ENCODE results near the gene LRRC57. TPM values are rescaled to one million over a fixed set of nuclear protein-coding genes. Genes with fewer than 3 reads are reported as not detected.

The LRRC57 gene
- total RNA-seq, 4 donors from 2014 or later = 15.9 to 29.0 (median 21.2) TPM

GRCh38 chr15:42495361-42496212 lies 53.0 kb downstream of the LRRC57 start, which contains the start of gene SNAP23:
TSS of gene SNAP23 (plus strand) at chr15:42495634. CDS start at chr15:42511847, 16,213 bp downstream.
- no peak for TF ChIP-seq CTCF (IDR thresholded peaks at IDR 0.05; ENCODE audit: low read depth)

- no peak for TF ChIP-seq CTCF (IDR thresholded peaks at IDR 0.05; ENCODE audit: low read depth)
Measured at GRCh38 chr15:42494998-42495360, 53.6 kb downstream of the LRRC57 start.

GRCh38 chr15:42493679-42494078 lies 54.9 kb downstream of the LRRC57 start:
- no peak for TF ChIP-seq CTCF (IDR thresholded peaks at IDR 0.05; ENCODE audit: low read depth)

- TF ChIP-seq CTCF (IDR thresholded peaks at IDR 0.05; ENCODE audit: low read depth) = no peak
Measured at GRCh38 chr15:42491539-42492225, 56.9 kb downstream of the LRRC57 start.

- TF ChIP-seq CTCF (IDR thresholded peaks at IDR 0.05; ENCODE audit: low read depth) = no peak
Measured at GRCh38 chr15:42490671-42491538, 57.7 kb downstream of the LRRC57 start, which contains the start of gene ZNF106. TSS of gene ZNF106 (minus strand) at chr15:42491141. CDS start at chr15:42472289, 18,852 bp downstream.

- TF ChIP-seq CTCF (IDR thresholded peaks at IDR 0.05; ENCODE audit: low read depth) = no peak
Measured at GRCh38 chr15:42490291-42490670, 58.3 kb downstream of the LRRC57 start.

Other genes with a start within 250 kb of the LRRC57 start
- 10 to 100 TPM in 3 of 4 donors, 1 to 10 TPM in 1; 8.2 to 22.4 (median 13.6) TPM for gene CAPN3, start 189.3 kb downstream of the LRRC57 start, total RNA-seq
- gene ZNF106, start 57.7 kb downstream of the LRRC57 start, total RNA-seq = 100 to 1,000 TPM; 109 to 166 (median 156) TPM
- 10 to 100 TPM; 76.5 to 98.6 (median 97.2) TPM for gene SNAP23, start 53.2 kb downstream of the LRRC57 start, total RNA-seq
- gene HAUS2, start within 50 bp of the LRRC57 start, total RNA-seq = 10 to 100 TPM; 17.3 to 37.8 (median 33.0) TPM
- 10 to 100 TPM; 25.6 to 79.5 (median 39.8) TPM for gene STARD9, start 26.8 kb upstream of the LRRC57 start, total RNA-seq
- 10 to 100 TPM in 2 of 4 donors, 1 to 10 TPM in 2; 5.2 to 16.0 (median 9.2) TPM for gene CDAN1, start 188.3 kb upstream of the LRRC57 start, total RNA-seq

Data from subcutaneous adipose tissue (tissue), 4 donors.